GM10847 (cell line): ENCODE results near the gene SHROOM2.

ENCODE experiments used
- POLR2A ChIP-seq: IDR thresholded peaks from 2 replicates; pipeline ENCODE4 v1.6.1; 2011; ENCODE audit not compliant: insufficient read length; ENCODE audit errors: extremely low read depth

SHROOM2 gene

GRCh38 chrX:9770319-9770718, 15.9 kb upstream of the SHROOM2 start:
- no peak for TF ChIP-seq POLR2A

- no peak for TF ChIP-seq POLR2A
Observed at GRCh38 chrX:9772943-9773342, 13.3 kb upstream of the SHROOM2 start.

- TF ChIP-seq POLR2A, result no peak
Observed at GRCh38 chrX:9775930-9776329, 10.3 kb upstream of the SHROOM2 start.

GRCh38 chrX:9781941-9782340, 4.3 kb upstream of the SHROOM2 start:
- no peak for TF ChIP-seq POLR2A

GRCh38 chrX:9784332-9784731, 1.9 kb upstream of the SHROOM2 start:
- TF ChIP-seq POLR2A, result no peak

GRCh38 chrX:9785254-9785943, 830 bp upstream of the SHROOM2 start:
- TF ChIP-seq POLR2A, result no peak

GRCh38 chrX:9786798-9787635, 788 bp downstream of the SHROOM2 start:
- TF ChIP-seq POLR2A, result no peak

GRCh38 chrX:9788911-9789310, 2.7 kb downstream of the SHROOM2 start:
- no peak for TF ChIP-seq POLR2A

GRCh38 chrX:9789555-9789954, 3.3 kb downstream of the SHROOM2 start:
- TF ChIP-seq POLR2A, result no peak

- no peak for TF ChIP-seq POLR2A
Observed at GRCh38 chrX:9790866-9791265, 4.6 kb downstream of the SHROOM2 start.

- TF ChIP-seq POLR2A, result no peak
Observed at GRCh38 chrX:9794495-9794894, 8.3 kb downstream of the SHROOM2 start.

- TF ChIP-seq POLR2A, result no peak
Observed at GRCh38 chrX:9797384-9798360, 11.4 kb downstream of the SHROOM2 start.

- TF ChIP-seq POLR2A, result no peak
Observed at GRCh38 chrX:9802737-9803136, 16.5 kb downstream of the SHROOM2 start.

GRCh38 chrX:9804444-9804843, 18.2 kb downstream of the SHROOM2 start:
- TF ChIP-seq POLR2A, result no peak

GRCh38 chrX:9805956-9806355, 19.7 kb downstream of the SHROOM2 start:
- no peak for TF ChIP-seq POLR2A
